GM23338 (cell line): ENCODE results near the gene RTN4RL2.
"Not testable (repeated sequence)": the region's sequence is repeated elsewhere in the genome, so short reads cannot be mapped to it uniquely, and the experiment has no call there.

Experiments used
- CREB1 ChIP-seq: fragments of 250-450 bp; sonication (Bioruptor Pico); IDR thresholded peaks from 2 replicates; pipeline ENCODE4 v1.5.0; 2020; ENCODE audit warnings: low read depth, mild to moderate bottlenecking, moderate library complexity
- CTCF ChIP-seq, 2 experiments: fragments of 200-600 bp in 1 of 2; sonication (generic) in 1 of 2; conservative IDR thresholded peaks; 2 replicates each; pipeline versions ENCODE4 v1.5.1 to v1.6.1; 2016 to 2017; ENCODE audit warnings: antibody characterized with exemption in 2 of 2, low read depth in 2 of 2, mild to moderate bottlenecking in 2 of 2, moderate library complexity in 1 of 2
- ETS1 ChIP-seq: IDR thresholded peaks from 2 replicates; pipeline ENCODE4 v1.6.1; 2016; ENCODE audit warnings: antibody characterized with exemption
- EZH2 ChIP-seq: fragments of 200-600 bp; sonication (generic); IDR thresholded peaks from one replicate; pipeline ENCODE4 v1.8.0; 2017; ENCODE audit warnings: antibody characterized with exemption, mild to moderate bottlenecking, low read depth; ENCODE audit not compliant: unreplicated experiment
- EZH2phosphoT487 ChIP-seq: fragments of 200-600 bp; sonication (generic); IDR thresholded peaks from one replicate; pipeline ENCODE4 v1.8.1; 2018; ENCODE audit warnings: antibody characterized with exemption; ENCODE audit not compliant: unreplicated experiment
- JUNB ChIP-seq: IDR thresholded peaks from one replicate; pipeline ENCODE4 v1.6.1; 2016; ENCODE audit warnings: antibody characterized with exemption; ENCODE audit not compliant: unreplicated experiment
- NANOG ChIP-seq: IDR thresholded peaks from 2 replicates; pipeline ENCODE4 v1.6.1; 2016; ENCODE audit warnings: antibody characterized with exemption, borderline replicate concordance
- POLR2AphosphoS5 ChIP-seq: IDR thresholded peaks from 2 replicates; pipeline ENCODE4 v1.6.1; 2016; ENCODE audit warnings: antibody characterized with exemption, low read depth
- REST ChIP-seq: IDR thresholded peaks from one replicate; pipeline ENCODE4 v1.6.1; 2018; ENCODE audit warnings: antibody characterized with exemption; ENCODE audit not compliant: unreplicated experiment
- STAT1 ChIP-seq: IDR thresholded peaks from one replicate; pipeline ENCODE4 v1.6.1; 2016; ENCODE audit warnings: antibody characterized with exemption; ENCODE audit not compliant: unreplicated experiment
- ZNF114 ChIP-seq: fragments of 250-450 bp; sonication (Bioruptor Pico); IDR thresholded peaks from 2 replicates; pipeline ENCODE4 v1.5.0; 2020; ENCODE audit warnings: mild to moderate bottlenecking, moderate library complexity
- ZNF331 ChIP-seq: fragments of 250-450 bp; sonication (Bioruptor Pico); IDR thresholded peaks from 2 replicates; pipeline ENCODE4 v1.5.0; 2020; ENCODE audit warnings: low read depth, mild to moderate bottlenecking, moderate library complexity
- ZNF462 ChIP-seq: fragments of 250-450 bp; sonication (Bioruptor Pico); IDR thresholded peaks from 2 replicates; pipeline ENCODE4 v1.5.0; 2020; ENCODE audit warnings: mild to moderate bottlenecking, moderate library complexity

GRCh38 chr11:57445122-57445394, 15.3 kb upstream of the RTN4RL2 start:
- not testable (repeated sequence) for TF ChIP-seq CREB1 (CRISPR knock-in tag); CTCF (conservative IDR thresholded peaks at IDR 0.05; ENCODE audit: low read depth in 2 of 2); REST; POLR2AphosphoS5; JUNB; EZH2; STAT1; EZH2phosphoT487; NANOG; ZNF114; ZNF331 (CRISPR knock-in tag); ZNF462; ETS1
